GM12873 (cell line): ENCODE data around the gene RBBP6.

Experiments used
- TF ChIP-seq, protein P1 (sequence below): IDR thresholded peaks from 2 replicates; pipeline ENCODE4 v1.5.1; 2012; ENCODE audit warnings: low read depth, mild to moderate bottlenecking, moderate library complexity, low read length, control low read depth; ENCODE audit not compliant: insufficient read depth; ENCODE audit errors: missing control alignments

Gene RBBP6

GRCh38 chr16:24525970-24526559 lies 13.3 kb upstream of the RBBP6 start:
- TF ChIP-seq, protein P1, sequence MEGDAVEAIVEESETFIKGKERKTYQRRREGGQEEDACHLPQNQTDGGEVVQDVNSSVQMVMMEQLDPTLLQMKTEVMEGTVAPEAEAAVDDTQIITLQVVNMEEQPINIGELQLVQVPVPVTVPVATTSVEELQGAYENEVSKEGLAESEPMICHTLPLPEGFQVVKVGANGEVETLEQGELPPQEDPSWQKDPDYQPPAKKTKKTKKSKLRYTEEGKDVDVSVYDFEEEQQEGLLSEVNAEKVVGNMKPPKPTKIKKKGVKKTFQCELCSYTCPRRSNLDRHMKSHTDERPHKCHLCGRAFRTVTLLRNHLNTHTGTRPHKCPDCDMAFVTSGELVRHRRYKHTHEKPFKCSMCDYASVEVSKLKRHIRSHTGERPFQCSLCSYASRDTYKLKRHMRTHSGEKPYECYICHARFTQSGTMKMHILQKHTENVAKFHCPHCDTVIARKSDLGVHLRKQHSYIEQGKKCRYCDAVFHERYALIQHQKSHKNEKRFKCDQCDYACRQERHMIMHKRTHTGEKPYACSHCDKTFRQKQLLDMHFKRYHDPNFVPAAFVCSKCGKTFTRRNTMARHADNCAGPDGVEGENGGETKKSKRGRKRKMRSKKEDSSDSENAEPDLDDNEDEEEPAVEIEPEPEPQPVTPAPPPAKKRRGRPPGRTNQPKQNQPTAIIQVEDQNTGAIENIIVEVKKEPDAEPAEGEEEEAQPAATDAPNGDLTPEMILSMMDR, result no peak

DNA sequence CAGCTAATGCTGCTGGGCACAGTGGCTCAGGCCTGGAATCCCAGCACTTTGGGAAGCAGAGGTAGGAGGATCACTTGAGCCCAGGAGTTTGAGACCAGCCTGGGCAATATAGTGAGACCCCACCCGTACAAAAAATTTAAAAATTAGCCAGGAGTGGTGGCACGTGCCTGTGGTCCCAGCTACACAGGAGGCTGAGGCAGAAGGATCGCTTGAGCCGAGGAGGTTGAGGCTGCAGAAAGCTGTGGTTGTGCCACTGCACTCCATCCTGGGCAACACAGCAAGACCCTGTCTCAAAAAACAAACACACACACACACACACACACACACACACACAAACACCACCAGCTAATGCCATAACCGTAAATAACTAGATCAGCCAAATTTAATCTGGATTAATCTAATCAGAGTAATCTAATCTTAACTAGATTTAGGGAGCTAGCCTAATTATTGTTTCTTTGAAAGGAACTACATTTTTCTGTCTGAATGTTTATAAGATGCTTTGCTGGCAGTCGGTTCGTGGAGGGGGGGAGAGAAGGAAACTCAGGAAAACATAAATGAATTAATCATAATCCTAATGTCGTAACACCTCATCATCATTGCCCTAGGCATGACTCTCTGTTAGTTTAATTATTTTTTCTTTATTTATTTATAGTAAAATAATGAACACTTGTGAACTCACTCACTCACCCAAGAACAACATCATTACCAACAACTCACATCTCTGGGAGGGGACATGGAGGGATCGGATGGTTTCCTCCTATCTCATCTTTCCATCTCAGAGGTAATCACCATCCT lies 12.5 kb upstream of the RBBP6 start:
- TF ChIP-seq, protein P1, result no peak

DNA sequence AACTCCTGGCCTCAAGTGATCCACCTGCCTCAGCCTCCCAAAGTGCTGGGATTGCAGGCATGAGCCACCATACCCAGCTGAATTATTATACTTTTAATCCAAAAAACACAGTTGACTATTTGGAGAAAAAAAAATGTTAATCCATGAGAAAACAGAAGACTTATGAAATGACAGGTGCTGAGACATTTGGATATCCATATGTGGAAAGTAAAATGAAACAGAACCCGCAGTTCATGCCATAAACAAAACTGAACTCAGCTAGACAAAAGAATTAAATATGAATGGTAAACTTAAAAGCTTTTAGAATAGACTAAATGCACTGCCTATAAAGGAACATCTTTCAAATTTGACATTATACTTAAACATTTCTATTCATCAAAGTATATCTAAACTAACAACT lies 8.2 kb upstream of the RBBP6 start:
- TF ChIP-seq, protein P1, result no peak

GRCh38 chr16:24534620-24535019 lies 4.7 kb upstream of the RBBP6 start:
- TF ChIP-seq, protein P1, result no peak

DNA sequence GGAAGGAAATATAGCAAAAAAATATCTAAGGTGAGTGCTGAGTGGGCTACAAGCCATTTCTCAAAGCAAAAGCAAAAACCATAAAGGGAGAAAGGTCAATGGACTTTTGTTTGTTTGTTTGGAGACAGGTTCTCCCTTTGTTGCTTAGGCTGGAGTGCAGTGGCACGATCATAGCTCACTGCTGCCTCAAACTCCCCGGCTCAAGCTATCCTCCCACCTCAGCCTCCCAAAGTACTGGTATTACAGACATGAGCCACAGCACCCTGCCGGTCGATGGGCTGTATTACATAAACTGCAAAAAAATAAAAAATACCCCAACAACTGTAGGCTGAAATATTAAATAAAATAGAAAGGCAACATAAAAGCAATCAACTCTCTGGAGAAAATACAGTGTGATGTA lies 3.5 kb upstream of the RBBP6 start:
- TF ChIP-seq, protein P1, result peak; percentile 27

DNA sequence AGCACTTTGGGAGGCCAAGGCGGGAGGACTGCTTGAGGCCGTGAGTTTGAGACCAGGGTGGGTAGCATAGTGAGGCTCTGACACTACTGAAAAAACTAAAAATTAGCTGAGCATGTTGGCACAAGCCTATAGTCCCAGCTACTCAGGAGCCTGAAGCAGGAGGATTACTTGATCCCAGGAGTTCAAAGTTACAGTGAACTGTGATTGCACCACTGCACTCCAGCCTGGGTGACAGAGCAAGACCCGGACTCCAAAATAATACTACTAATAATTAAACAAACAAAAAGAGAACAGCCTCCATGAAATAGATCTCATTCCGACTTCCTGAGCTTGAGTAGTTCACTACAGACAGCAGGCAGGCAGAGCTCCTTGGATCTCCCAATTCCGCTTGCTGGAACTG lies 2.7 kb upstream of the RBBP6 start:
- TF ChIP-seq, protein P1, result no peak

DNA sequence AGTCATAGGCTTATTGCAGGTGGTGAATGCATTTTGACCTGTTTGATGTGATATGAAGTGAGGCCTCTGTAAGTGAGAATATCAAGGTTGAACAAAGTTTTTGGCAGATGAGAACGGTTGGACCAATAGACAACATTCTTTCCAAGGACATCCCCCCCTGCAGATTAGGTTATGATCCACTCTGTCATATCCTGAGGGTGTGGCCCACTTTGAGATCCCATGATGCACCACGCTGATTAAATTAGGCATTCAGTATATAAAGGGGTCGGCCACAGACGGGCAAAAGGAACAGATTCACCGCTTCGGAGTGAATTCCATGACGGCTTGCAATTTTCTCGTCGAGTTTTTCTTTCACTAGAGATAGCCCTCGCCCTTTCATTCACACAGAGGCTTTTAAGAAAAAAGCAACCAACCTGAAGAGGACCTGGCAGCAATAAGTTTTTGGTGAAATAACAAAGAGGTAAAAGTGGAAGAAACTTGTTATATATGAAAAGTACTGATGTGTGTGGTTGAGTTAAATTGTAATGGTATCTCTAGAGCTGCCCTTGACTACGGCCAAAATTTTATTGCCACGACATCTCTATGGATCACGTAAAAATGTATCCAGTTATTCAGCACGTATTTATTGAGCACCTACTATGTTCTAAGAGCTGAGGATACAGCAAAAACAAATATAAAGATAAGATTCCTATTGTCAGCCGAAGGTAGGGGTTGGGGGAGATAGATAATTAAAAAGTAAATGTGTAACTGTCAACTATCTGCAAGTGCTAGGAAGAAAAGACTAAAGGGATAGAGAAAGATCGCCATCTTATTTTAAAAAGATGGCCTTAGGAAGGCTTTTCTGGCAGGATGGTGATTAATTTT lies 1.7 kb upstream of the RBBP6 start:
- TF ChIP-seq, protein P1, result no peak
